ENCODE data around the gene DOC2B.

DNA sequence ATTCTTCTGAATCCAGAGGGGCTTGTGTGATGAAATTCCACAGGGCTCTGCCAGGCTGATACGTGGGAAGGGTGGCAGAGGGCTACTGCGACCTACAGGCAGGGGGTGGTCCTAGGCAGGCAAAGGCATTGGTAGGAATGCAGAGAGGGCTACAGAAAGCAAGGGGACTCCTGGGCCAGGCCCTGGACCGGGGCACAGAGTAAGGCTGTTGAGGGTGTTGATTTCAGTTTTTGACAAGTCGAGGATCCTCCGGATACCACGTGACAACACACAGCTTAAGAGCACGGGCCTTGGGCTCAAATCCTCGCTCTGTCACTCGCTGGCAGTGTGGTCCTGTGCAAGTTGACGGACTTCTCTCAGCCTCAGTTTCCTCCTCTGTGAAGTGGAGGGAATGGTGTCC is 19.1 kb upstream of the DOC2B start:
- no peak for TF ChIP-seq ZBTB21 (CRISPR knock-in tag; IDR thresholded peaks at IDR 0.05; ENCODE audit: borderline replicate concordance)
- TF ChIP-seq, protein P1, sequence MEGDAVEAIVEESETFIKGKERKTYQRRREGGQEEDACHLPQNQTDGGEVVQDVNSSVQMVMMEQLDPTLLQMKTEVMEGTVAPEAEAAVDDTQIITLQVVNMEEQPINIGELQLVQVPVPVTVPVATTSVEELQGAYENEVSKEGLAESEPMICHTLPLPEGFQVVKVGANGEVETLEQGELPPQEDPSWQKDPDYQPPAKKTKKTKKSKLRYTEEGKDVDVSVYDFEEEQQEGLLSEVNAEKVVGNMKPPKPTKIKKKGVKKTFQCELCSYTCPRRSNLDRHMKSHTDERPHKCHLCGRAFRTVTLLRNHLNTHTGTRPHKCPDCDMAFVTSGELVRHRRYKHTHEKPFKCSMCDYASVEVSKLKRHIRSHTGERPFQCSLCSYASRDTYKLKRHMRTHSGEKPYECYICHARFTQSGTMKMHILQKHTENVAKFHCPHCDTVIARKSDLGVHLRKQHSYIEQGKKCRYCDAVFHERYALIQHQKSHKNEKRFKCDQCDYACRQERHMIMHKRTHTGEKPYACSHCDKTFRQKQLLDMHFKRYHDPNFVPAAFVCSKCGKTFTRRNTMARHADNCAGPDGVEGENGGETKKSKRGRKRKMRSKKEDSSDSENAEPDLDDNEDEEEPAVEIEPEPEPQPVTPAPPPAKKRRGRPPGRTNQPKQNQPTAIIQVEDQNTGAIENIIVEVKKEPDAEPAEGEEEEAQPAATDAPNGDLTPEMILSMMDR (IDR thresholded peaks at IDR 0.05): no peak
- no peak for TF ChIP-seq USF2 (CRISPR knock-in tag; IDR thresholded peaks at IDR 0.05)
- TF ChIP-seq, protein P2, sequence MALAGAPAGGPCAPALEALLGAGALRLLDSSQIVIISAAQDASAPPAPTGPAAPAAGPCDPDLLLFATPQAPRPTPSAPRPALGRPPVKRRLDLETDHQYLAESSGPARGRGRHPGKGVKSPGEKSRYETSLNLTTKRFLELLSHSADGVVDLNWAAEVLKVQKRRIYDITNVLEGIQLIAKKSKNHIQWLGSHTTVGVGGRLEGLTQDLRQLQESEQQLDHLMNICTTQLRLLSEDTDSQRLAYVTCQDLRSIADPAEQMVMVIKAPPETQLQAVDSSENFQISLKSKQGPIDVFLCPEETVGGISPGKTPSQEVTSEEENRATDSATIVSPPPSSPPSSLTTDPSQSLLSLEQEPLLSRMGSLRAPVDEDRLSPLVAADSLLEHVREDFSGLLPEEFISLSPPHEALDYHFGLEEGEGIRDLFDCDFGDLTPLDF (CRISPR knock-in tag; IDR thresholded peaks at IDR 0.05): no peak
- TF ChIP-seq ZNF138 (CRISPR knock-in tag; conservative IDR thresholded peaks at IDR 0.05): no peak
- no peak for TF ChIP-seq CREM (CRISPR knock-in tag; IDR thresholded peaks at IDR 0.05)
- TF ChIP-seq MYBL2 (CRISPR knock-in tag; IDR thresholded peaks at IDR 0.05): no peak
- no peak for TF ChIP-seq SMAD4 (CRISPR knock-in tag; IDR thresholded peaks at IDR 0.05)
- no peak for TF ChIP-seq PREB (CRISPR knock-in tag; IDR thresholded peaks at IDR 0.05; ENCODE audit: borderline replicate concordance)
- no peak for TF ChIP-seq ZNF532 (CRISPR knock-in tag; IDR thresholded peaks at IDR 0.05; ENCODE audit: borderline replicate concordance)
- TF ChIP-seq, protein P3, sequence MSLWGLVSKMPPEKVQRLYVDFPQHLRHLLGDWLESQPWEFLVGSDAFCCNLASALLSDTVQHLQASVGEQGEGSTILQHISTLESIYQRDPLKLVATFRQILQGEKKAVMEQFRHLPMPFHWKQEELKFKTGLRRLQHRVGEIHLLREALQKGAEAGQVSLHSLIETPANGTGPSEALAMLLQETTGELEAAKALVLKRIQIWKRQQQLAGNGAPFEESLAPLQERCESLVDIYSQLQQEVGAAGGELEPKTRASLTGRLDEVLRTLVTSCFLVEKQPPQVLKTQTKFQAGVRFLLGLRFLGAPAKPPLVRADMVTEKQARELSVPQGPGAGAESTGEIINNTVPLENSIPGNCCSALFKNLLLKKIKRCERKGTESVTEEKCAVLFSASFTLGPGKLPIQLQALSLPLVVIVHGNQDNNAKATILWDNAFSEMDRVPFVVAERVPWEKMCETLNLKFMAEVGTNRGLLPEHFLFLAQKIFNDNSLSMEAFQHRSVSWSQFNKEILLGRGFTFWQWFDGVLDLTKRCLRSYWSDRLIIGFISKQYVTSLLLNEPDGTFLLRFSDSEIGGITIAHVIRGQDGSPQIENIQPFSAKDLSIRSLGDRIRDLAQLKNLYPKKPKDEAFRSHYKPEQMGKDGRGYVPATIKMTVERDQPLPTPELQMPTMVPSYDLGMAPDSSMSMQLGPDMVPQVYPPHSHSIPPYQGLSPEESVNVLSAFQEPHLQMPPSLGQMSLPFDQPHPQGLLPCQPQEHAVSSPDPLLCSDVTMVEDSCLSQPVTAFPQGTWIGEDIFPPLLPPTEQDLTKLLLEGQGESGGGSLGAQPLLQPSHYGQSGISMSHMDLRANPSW (CRISPR knock-in tag; conservative IDR thresholded peaks at IDR 0.05; ENCODE audit: low read depth): no peak
